ENCODE measurements around the gene ERFE. TPM values are rescaled to one million over a fixed set of nuclear protein-coding genes. Genes with fewer than 3 reads are reported as not detected.

The ERFE gene, protein sequence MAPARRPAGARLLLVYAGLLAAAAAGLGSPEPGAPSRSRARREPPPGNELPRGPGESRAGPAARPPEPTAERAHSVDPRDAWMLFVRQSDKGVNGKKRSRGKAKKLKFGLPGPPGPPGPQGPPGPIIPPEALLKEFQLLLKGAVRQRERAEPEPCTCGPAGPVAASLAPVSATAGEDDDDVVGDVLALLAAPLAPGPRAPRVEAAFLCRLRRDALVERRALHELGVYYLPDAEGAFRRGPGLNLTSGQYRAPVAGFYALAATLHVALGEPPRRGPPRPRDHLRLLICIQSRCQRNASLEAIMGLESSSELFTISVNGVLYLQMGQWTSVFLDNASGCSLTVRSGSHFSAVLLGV
- total RNA-seq: 1 to 10 TPM in 1 of 10 donors, under 1 TPM in 3, not detected in 6; 0.11 to 1.3 (median 0.60) TPM
- polyA plus RNA-seq: under 1 TPM in 1 of 2 donors, not detected in 1; 0.68 TPM
- long read RNA-seq, donor 1: 0 reads
- long read RNA-seq, donor 2: 0 reads
- long read RNA-seq, donor 3, partial matches to known transcripts: 0 of 1 reads
- long read RNA-seq, donor 3, other reads (novel, unspliced or antisense): 0 of 1 reads

- TF ChIP-seq CTCF (IDR thresholded peaks at IDR 0.05): peak; percentile 24 to 64 (median 55)
- DNase-seq (peak; percentile 17 to 43), ATAC-seq (peak in 6 of 8 donors; percentile 7 to 47 (median 26))
- 7 to 15% methylated on average over 13 to 55 of the region's 61 CpGs for WGBS, 2 donors
- H3K4me1 ChIP-seq: peaks cover 0 to 35% (median 10%) of the 10 kb centered on the region in 9 donors
- no peak within 1 kb of the TSS for H3K27ac ChIP-seq
- no peaks in the 10 kb centered on the region for H3K36me3 ChIP-seq
- intact Hi-C loops (cut with DNase I): no loop called here
- no peaks in the 10 kb centered on the region for H3K9me3 ChIP-seq
- H3K27me3 ChIP-seq: peaks cover 8 to 47% (median 43%) of the 10 kb centered on the region in 7 donors
- H3K4me3 ChIP-seq: peak within 1 kb of the TSS in 8 of 10 donors; percentile 8 to 42 (median 31)
Measured at GRCh38 chr2:238158509-238159070, at the start of gene ERFE. Gene ERFE (plus strand): TSS chr2:238158970. CDS start chr2:238159008, 38 bp downstream.

- Histone ChIP-seq H3K27ac (no peak overlapping the region), H3K27me3 (peaks cover 0 to 32% (median 24%) of the 10 kb centered on the region in 7 donors), H3K4me1 (peaks cover 0 to 8% (median 0%) of the 10 kb centered on the region in 9 donors), H3K9me3 (peaks cover 0 to 20% (median 8%) of the 10 kb centered on the region in 11 donors), H3K36me3 (no peaks in the 10 kb centered on the region), H3K4me3 (no peak overlapping the region)
- intact Hi-C loops (cut with DNase I): no loop called here
- DNase-seq (peak in 1 of 2 donors; percentile 4), ATAC-seq (no peak)
- 89 to 92% methylated on average over 13 of the region's 13 CpGs for WGBS, 2 donors
- TF ChIP-seq CTCF (IDR thresholded peaks at IDR 0.05): no peak
Measured at GRCh38 chr2:238113611-238114010, 45.2 kb upstream of the ERFE start.

GRCh38 chr2:238114331-238114841 is 44.4 kb upstream of the ERFE start:
- TF ChIP-seq CTCF (IDR thresholded peaks at IDR 0.05): no peak
- ATAC-seq (no peak), DNase-seq (peak in 1 of 2 donors; percentile 3)
- Histone ChIP-seq H3K4me1 (peaks cover 0 to under 1% (median 0%) of the 10 kb centered on the region in 9 donors), H3K4me3 (no peak overlapping the region), H3K27me3 (peaks cover 0 to 32% (median 24%) of the 10 kb centered on the region in 7 donors), H3K27ac (no peak overlapping the region), H3K9me3 (peaks cover 0 to 20% (median 8%) of the 10 kb centered on the region in 11 donors), H3K36me3 (no peaks in the 10 kb centered on the region)
- intact Hi-C loops (cut with DNase I): no loop called here
- WGBS, 2 donors: 67 to 68% methylated on average over 16 of the region's 16 CpGs
